ENCODE data around the gene SPTBN1. TPM values are rescaled to one million over a fixed set of nuclear protein-coding genes. Genes with fewer than 3 reads are reported as not detected.

Gene SPTBN1
- polyA plus RNA-seq, 1 experiment, result 56.6 TPM

- ChIA-PET POLR2A (no interaction called here), CTCF (no interaction called here)
- H3K27me3 ChIP-seq (ENCODE audit: control insufficient read depth, insufficient read depth, low read length), result no peaks in the 10 kb centered on the region
- TF ChIP-seq CTCF (IDR thresholded peaks at IDR 0.05; ENCODE audit: low read depth, low read length), result no peak
- no peak overlapping the region for H3K4me3 ChIP-seq (ENCODE audit: low read depth, low read length)
- no peak for DNase-seq (ENCODE audit: low read depth, low spot score)
- no peak overlapping the region for H3K27ac ChIP-seq (ENCODE audit: low read depth, low read length)
- H3K9me3 ChIP-seq (ENCODE audit: control insufficient read depth, insufficient read depth, low read length), result peaks cover 4% of the 10 kb centered on the region; the same call in 1 of the 2 replicates
These were observed 172.3 kb downstream of the SPTBN1 start for GRCh38 chr2:54628418-54628817.

- H3K4me3 ChIP-seq (ENCODE audit: low read depth, low read length), result no peak overlapping the region
- CTCF ChIA-PET, result no interaction called here
- POLR2A ChIA-PET, result no interaction called here
- H3K27ac ChIP-seq (ENCODE audit: low read depth, low read length), result no peak overlapping the region
- no peak for TF ChIP-seq CTCF (IDR thresholded peaks at IDR 0.05; ENCODE audit: low read depth, low read length)
- no peak for DNase-seq (ENCODE audit: low read depth, low spot score)
- no peaks in the 10 kb centered on the region for H3K27me3 ChIP-seq (ENCODE audit: control insufficient read depth, insufficient read depth, low read length)
- peaks cover 4% of the 10 kb centered on the region; the same call in 1 of the 2 replicates for H3K9me3 ChIP-seq (ENCODE audit: control insufficient read depth, insufficient read depth, low read length)
These were observed 172.8 kb downstream of the SPTBN1 start for GRCh38 chr2:54628957-54629356.

- Histone ChIP-seq H3K27ac (ENCODE audit: low read depth, low read length) (no peak overlapping the region), H3K27me3 (ENCODE audit: control insufficient read depth, insufficient read depth, low read length) (no peaks in the 10 kb centered on the region), H3K9me3 (ENCODE audit: control insufficient read depth, insufficient read depth, low read length) (peaks cover 4% of the 10 kb centered on the region; the same call in 1 of the 2 replicates), H3K4me3 (ENCODE audit: low read depth, low read length) (no peak overlapping the region)
- no peak for TF ChIP-seq CTCF (IDR thresholded peaks at IDR 0.05; ENCODE audit: low read depth, low read length)
- POLR2A ChIA-PET, result no interaction called here
- CTCF ChIA-PET, result no interaction called here
- DNase-seq (ENCODE audit: low read depth, low spot score), result no peak
These were observed 173.3 kb downstream of the SPTBN1 start for GRCh38 chr2:54629390-54629789.

- Histone ChIP-seq H3K27ac (ENCODE audit: low read depth, low read length) (no peak overlapping the region), H3K9me3 (ENCODE audit: control insufficient read depth, insufficient read depth, low read length) (peaks cover 4% of the 10 kb centered on the region; the same call in 1 of the 2 replicates), H3K27me3 (ENCODE audit: control insufficient read depth, insufficient read depth, low read length) (no peaks in the 10 kb centered on the region), H3K4me3 (ENCODE audit: low read depth, low read length) (no peak overlapping the region)
- ChIA-PET CTCF (interaction anchor here (0.6 kb wide), 1 partner anchor 452 kb away, joined by 5 read pairs; no protein-coding TSS in a partner anchor), POLR2A (no interaction called here)
- TF ChIP-seq CTCF (IDR thresholded peaks at IDR 0.05; ENCODE audit: low read depth, low read length), result no peak
- DNase-seq (ENCODE audit: low read depth, low spot score), result no peak
These were observed 174.1 kb downstream of the SPTBN1 start for GRCh38 chr2:54629914-54630857.

- DNase-seq (ENCODE audit: low read depth, low spot score), result no peak
- Histone ChIP-seq H3K4me3 (ENCODE audit: low read depth, low read length) (no peak overlapping the region), H3K27ac (ENCODE audit: low read depth, low read length) (no peak overlapping the region), H3K27me3 (ENCODE audit: control insufficient read depth, insufficient read depth, low read length) (no peaks in the 10 kb centered on the region), H3K9me3 (ENCODE audit: control insufficient read depth, insufficient read depth, low read length) (peaks cover 4% of the 10 kb centered on the region; the same call in 1 of the 2 replicates)
- ChIA-PET POLR2A (no interaction called here), CTCF (interaction anchor here (0.6 kb wide), 1 partner anchor 453 kb away, joined by 5 read pairs; no protein-coding TSS in a partner anchor)
- TF ChIP-seq CTCF (IDR thresholded peaks at IDR 0.05; ENCODE audit: low read depth, low read length), result no peak
These were observed 174.9 kb downstream of the SPTBN1 start for GRCh38 chr2:54630858-54631497.
